AG04450 (cell line): Measurements from ENCODE around the gene NOX3. TPM values are rescaled to one million over a fixed set of nuclear protein-coding genes. Genes with fewer than 3 reads are reported as not detected.

Experiments
- CTCF ChIA-PET: fragments of 300-600, 350-600 bp; formaldehyde crosslinking; extraction: SDS; loops from one replicate; lab custom pipeline; 2022; ENCODE audit warnings: antibody characterized with exemption, inconsistent platforms; lab: Charles Lee
- POLR2A ChIA-PET: fragments of 350-600 bp; formaldehyde crosslinking; extraction: SDS; loops from one replicate; lab custom pipeline; 2021; ENCODE audit warnings: antibody characterized with exemption, inconsistent platforms; lab: Yijun Ruan, JAX
- DNase-seq: peaks from one replicate; pipeline ENCODE4 v3.0.0-alpha.2; 2011; ENCODE audit warnings: low read depth, low spot score
- H3K27ac ChIP-seq: one replicate; pipeline ENCODE4 v1.5.1; 2012; ENCODE audit warnings: low read depth, low read length, control low read depth
- H3K27me3 ChIP-seq: one replicate; pipeline ENCODE4 v1.6.0; 2012; ENCODE audit warnings: low read length; ENCODE audit not compliant: control insufficient read depth, insufficient read depth
- H3K4me3 ChIP-seq: 2 replicates; pipeline ENCODE4 v1.5.1; 2011; ENCODE audit warnings: mild to moderate bottlenecking, low read depth, low read length, control low read depth
- H3K9me3 ChIP-seq: 2 replicates; pipeline ENCODE4 v1.5.1; 2012; ENCODE audit warnings: low read length; ENCODE audit not compliant: control insufficient read depth, insufficient read depth
- CTCF ChIP-seq: IDR thresholded peaks from 2 replicates; pipeline ENCODE4 v1.5.1; 2011; ENCODE audit warnings: low read depth, low read length, control low read depth, inconsistent platforms
- polyA plus RNA-seq: library from polyadenylated mRNA; depleted of rRNA; stranded (reverse); fragments of >200 nt; gene quantifications from 2 replicates; pipeline ENCODE4 v1.2.3, GENCODE V29; 2011

The NOX3 gene
- polyA plus RNA-seq, 1 experiment = not detected

GRCh38 chr6:155408981-155409380, 46.7 kb downstream of the NOX3 start:
- no peak for TF ChIP-seq CTCF
- Histone ChIP-seq H3K27ac (no peak overlapping the region), H3K9me3 (no peaks in the 10 kb centered on the region), H3K27me3 (no peaks in the 10 kb centered on the region), H3K4me3 (no peak overlapping the region)
- DNase-seq = no peak
- CTCF ChIA-PET = no interaction called here
- POLR2A ChIA-PET = no interaction called here

GRCh38 chr6:155408231-155408630, 47.4 kb downstream of the NOX3 start:
- H3K27ac ChIP-seq = no peak overlapping the region
- TF ChIP-seq CTCF = no peak
- no peaks in the 10 kb centered on the region for H3K27me3 ChIP-seq
- CTCF ChIA-PET = no interaction called here
- H3K4me3 ChIP-seq = no peak overlapping the region
- no peak for DNase-seq
- POLR2A ChIA-PET = no interaction called here
- no peaks in the 10 kb centered on the region for H3K9me3 ChIP-seq

DNA sequence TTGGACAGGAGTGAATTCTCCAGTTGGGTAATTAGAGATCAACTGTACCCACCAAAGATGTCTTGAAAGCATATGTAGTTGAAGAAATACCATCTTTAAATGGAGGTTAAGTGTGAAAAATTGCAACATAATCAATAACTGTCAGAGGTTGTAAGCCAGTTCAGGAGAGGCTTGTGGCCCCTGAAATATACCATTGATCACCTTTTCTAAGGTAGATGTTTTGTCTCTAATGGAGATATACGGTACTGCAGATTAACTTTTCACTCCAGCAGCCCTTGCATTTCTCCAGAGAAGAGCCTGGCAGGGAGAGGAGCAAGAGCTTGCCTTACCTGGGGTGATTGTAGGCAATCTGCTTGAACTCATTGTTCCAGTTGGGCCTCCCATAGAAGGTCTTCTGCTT, 48.8 kb downstream of the NOX3 start:
- Histone ChIP-seq H3K9me3 (no peaks in the 10 kb centered on the region), H3K27ac (no peak overlapping the region), H3K4me3 (no peak overlapping the region), H3K27me3 (no peaks in the 10 kb centered on the region)
- TF ChIP-seq CTCF = no peak
- CTCF ChIA-PET = no interaction called here
- DNase-seq = no peak
- POLR2A ChIA-PET = no interaction called here

- no peak overlapping the region for H3K27ac ChIP-seq
- no peaks in the 10 kb centered on the region for H3K9me3 ChIP-seq
- no peaks in the 10 kb centered on the region for H3K27me3 ChIP-seq
- ChIA-PET CTCF (interaction anchor here (0.9 kb wide), 1 partner anchor 91 kb away, joined by 4 read pairs; no protein-coding TSS in a partner anchor), POLR2A (no interaction called here)
- DNase-seq = no peak
- H3K4me3 ChIP-seq = no peak overlapping the region
- no peak for TF ChIP-seq CTCF
These were observed 50.7 kb downstream of the NOX3 start for GRCh38 chr6:155404937-155405336.

DNA sequence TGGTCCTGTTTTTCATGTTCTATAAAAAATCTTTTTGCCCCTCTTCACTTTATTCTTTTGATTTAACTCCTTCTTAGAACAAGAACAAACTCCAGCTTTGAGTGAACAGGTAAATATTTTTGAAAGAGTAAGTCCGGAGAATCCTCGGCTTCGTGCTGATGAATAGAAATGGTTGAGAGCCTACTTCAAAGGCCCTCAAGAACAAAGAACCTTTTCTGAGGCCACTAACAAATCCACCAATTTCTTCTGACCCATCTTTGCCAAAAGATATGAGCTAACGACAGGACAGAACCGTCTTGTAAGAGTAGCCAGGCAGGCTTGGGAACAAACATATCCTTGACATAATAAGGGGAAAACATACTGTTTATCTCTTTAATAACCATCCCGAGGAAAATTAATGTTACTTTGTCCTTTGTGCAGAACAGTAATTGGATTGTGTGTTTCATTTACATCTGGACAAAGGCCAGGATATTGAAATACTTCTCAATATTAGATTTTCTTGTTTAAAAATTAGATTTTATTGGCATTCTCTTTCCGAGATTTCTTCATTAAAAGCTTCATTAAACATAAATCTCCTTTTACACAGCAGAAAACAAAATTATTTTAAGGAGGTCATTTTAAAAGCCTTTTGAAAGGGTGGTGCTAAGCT, 52.9 kb downstream of the NOX3 start:
- no peaks in the 10 kb centered on the region for H3K27me3 ChIP-seq
- TF ChIP-seq CTCF = no peak
- no peak for DNase-seq
- H3K9me3 ChIP-seq = no peaks in the 10 kb centered on the region
- ChIA-PET CTCF (interaction anchor here (1.0 kb wide), 1 partner anchor 75 kb away, joined by 3 read pairs; no protein-coding TSS in a partner anchor), POLR2A (no interaction called here)
- H3K27ac ChIP-seq = no peak overlapping the region
- H3K4me3 ChIP-seq = no peak overlapping the region
